Peyer's patch (tissue), 4 donors: ENCODE data around the gene ASNS.

Source experiments
- POLR2A ChIP-seq, 2 donors: fragments of 450-650 bp; IDR thresholded peaks; one replicate each; pipeline ENCODE4 v1.5.1; 2017; ENCODE audit warnings: antibody characterized with exemption in 2 of 2, mild to moderate bottlenecking in 2 of 2, moderate library complexity in 2 of 2
- TF ChIP-seq, protein P1 (sequence below), 6 experiments: fragments of 450-650 bp in 4 of 6; fragments of 200-600 bp in 2 of 6; sonication (generic) in 1 of 6; IDR thresholded peaks; one replicate each; pipeline ENCODE4 v1.5.1; 2017 to 2019; ENCODE audit warnings: antibody characterized with exemption in 6 of 6, mild to moderate bottlenecking in 3 of 6, moderate library complexity in 1 of 6

DNA sequence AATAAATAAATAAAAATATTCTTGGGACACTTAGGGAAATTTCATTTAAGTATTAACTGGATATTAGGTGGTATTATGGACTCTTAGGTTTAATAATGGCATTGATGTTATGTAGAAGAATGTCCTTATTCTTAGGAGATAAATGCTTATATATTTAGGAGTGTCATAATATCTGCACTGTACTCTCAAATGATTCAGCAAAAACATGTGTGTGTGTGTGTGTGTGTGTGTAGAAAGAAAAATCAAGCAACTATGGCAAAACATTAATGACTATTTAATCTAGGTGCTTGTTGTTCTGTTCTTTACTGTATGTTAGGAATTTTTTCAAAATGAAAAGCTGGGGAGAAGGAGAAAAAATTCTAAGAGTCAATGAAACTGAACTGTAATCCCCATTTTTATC, 3.9 kb downstream of the ASNS start:
- TF ChIP-seq, protein P1, sequence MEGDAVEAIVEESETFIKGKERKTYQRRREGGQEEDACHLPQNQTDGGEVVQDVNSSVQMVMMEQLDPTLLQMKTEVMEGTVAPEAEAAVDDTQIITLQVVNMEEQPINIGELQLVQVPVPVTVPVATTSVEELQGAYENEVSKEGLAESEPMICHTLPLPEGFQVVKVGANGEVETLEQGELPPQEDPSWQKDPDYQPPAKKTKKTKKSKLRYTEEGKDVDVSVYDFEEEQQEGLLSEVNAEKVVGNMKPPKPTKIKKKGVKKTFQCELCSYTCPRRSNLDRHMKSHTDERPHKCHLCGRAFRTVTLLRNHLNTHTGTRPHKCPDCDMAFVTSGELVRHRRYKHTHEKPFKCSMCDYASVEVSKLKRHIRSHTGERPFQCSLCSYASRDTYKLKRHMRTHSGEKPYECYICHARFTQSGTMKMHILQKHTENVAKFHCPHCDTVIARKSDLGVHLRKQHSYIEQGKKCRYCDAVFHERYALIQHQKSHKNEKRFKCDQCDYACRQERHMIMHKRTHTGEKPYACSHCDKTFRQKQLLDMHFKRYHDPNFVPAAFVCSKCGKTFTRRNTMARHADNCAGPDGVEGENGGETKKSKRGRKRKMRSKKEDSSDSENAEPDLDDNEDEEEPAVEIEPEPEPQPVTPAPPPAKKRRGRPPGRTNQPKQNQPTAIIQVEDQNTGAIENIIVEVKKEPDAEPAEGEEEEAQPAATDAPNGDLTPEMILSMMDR (IDR thresholded peaks at IDR 0.05) = no peak
- TF ChIP-seq POLR2A (IDR thresholded peaks at IDR 0.05) = no peak
